ENCODE results near the gene PRKCB. TPM values are rescaled to one million over a fixed set of nuclear protein-coding genes. Genes with fewer than 3 reads are reported as not detected.

Gene PRKCB
- total RNA-seq, 4 donors from 2014 or later, result 7.7 to 40.0 (median 12.2) TPM

- no peak overlapping the region for H3K27ac ChIP-seq
- TF ChIP-seq, protein P1, sequence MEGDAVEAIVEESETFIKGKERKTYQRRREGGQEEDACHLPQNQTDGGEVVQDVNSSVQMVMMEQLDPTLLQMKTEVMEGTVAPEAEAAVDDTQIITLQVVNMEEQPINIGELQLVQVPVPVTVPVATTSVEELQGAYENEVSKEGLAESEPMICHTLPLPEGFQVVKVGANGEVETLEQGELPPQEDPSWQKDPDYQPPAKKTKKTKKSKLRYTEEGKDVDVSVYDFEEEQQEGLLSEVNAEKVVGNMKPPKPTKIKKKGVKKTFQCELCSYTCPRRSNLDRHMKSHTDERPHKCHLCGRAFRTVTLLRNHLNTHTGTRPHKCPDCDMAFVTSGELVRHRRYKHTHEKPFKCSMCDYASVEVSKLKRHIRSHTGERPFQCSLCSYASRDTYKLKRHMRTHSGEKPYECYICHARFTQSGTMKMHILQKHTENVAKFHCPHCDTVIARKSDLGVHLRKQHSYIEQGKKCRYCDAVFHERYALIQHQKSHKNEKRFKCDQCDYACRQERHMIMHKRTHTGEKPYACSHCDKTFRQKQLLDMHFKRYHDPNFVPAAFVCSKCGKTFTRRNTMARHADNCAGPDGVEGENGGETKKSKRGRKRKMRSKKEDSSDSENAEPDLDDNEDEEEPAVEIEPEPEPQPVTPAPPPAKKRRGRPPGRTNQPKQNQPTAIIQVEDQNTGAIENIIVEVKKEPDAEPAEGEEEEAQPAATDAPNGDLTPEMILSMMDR (IDR thresholded peaks at IDR 0.05), result no peak
- no peak for TF ChIP-seq POLR2A (IDR thresholded peaks at IDR 0.05)
- no peak for TF ChIP-seq POLR2AphosphoS5 (IDR thresholded peaks at IDR 0.05)
- TF ChIP-seq EP300 (IDR thresholded peaks at IDR 0.05), result no peak
- 79% methylated on average over 5 of the region's 5 CpGs for WGBS
- no peaks in the 10 kb centered on the region for H3K9me3 ChIP-seq
- H3K4me3 ChIP-seq, result no peak overlapping the region
- no peaks in the 10 kb centered on the region for H3K27me3 ChIP-seq
- DNase-seq (ENCODE audit: low spot score in 2 of 2), result no peak
- H3K4me1 ChIP-seq, result peaks cover 2% of the 10 kb centered on the region
- H3K36me3 ChIP-seq, result no peaks in the 10 kb centered on the region
Measured at GRCh38 chr16:23855010-23855409, 19.2 kb downstream of the PRKCB start.

DNA sequence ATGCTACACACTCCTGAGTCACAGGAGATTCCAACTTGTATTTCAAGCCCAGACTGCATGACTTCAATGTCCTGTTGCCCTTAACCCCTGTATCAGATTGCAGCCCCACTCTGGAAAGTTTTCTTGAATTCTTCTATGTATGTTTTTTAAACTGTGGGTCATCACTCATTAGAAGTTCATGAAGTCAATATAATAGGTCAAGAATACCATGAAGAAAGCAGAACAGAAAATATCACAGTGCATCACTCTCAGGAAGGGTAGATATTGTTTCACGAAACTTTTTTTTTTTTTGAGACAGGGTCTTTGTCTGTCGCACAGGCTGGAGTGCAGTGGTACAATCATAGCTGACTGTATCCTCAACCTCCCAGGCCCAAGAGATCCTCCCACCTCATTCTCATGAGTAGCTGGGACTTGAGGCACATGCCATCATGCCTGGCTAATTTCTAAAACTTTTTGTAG lies 20.5 kb downstream of the PRKCB start:
- DNase-seq (ENCODE audit: low spot score in 2 of 2), result no peak
- TF ChIP-seq POLR2AphosphoS5 (IDR thresholded peaks at IDR 0.05), result no peak
- no peak for TF ChIP-seq POLR2A (IDR thresholded peaks at IDR 0.05)
- TF ChIP-seq, protein P1 (IDR thresholded peaks at IDR 0.05), result no peak
- TF ChIP-seq EP300 (IDR thresholded peaks at IDR 0.05), result no peak
- Histone ChIP-seq H3K27me3 (no peaks in the 10 kb centered on the region), H3K9me3 (no peaks in the 10 kb centered on the region), H3K27ac (no peak overlapping the region), H3K36me3 (no peaks in the 10 kb centered on the region), H3K4me3 (no peak overlapping the region), H3K4me1 (peaks cover 2% of the 10 kb centered on the region)
- WGBS, result 93% methylated on average over 2 of the region's 2 CpGs

DNA sequence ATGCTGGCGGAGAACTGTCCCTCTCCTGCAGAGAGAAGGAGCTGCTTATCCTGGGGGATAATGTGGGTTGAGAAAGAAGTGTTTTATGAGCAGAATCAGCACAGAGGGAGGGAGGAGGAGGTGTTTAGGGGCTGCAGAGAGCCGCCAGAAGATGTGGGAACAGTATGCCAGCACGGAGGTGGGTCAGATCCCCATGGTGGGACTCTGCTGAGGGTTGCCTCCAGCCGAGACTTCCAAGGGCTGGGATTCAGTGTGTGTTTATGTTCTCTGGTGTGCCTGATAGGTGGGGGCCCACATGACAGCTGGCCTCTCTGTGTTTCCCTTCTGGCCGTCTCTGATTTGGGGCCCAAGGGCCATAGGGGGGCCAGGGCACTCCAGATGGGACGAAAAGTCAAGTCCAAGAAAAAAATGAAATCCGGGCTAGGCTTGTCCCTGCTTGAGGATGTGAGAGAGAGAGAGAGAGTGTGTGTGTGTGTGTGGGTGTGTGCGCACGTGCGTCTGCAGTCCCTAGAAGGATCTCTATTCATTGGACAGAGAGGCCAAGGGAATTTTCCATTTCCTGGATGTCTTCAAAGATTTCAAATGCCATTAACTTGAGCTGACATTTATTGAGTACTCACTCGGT lies 21.6 kb downstream of the PRKCB start:
- DNase-seq (ENCODE audit: low spot score in 2 of 2), result no peak
- 23% methylated on average over 11 of the region's 11 CpGs for WGBS
- H3K4me3 ChIP-seq, result no peak overlapping the region
- no peaks in the 10 kb centered on the region for H3K27me3 ChIP-seq
- H3K36me3 ChIP-seq, result no peaks in the 10 kb centered on the region
- TF ChIP-seq POLR2AphosphoS5 (IDR thresholded peaks at IDR 0.05), result no peak
- TF ChIP-seq, protein P1 (IDR thresholded peaks at IDR 0.05), result no peak
- TF ChIP-seq POLR2A (IDR thresholded peaks at IDR 0.05), result no peak
- TF ChIP-seq EP300 (IDR thresholded peaks at IDR 0.05), result no peak
- H3K27ac ChIP-seq, result no peak overlapping the region
- no peaks in the 10 kb centered on the region for H3K9me3 ChIP-seq
- H3K4me1 ChIP-seq, result peaks cover 2% of the 10 kb centered on the region

DNA sequence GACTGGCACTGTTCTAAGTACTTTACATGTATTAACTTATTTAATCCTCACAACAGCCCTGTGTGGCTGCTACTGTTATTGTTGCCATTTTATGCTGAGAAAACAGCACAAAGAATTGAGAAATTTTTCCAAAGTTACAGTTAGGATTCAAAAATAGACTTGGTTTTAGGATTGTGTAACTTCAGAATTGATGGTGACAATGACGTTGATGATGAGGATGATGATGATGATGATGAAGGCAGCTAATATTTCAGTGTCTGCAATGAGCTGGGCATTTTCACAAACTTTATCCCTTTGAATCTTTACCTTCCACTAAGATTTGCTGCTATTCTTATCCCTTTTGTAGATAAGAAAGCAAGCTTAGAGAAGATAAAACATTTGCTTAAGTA lies 22.1 kb downstream of the PRKCB start:
- no peak for DNase-seq (ENCODE audit: low spot score in 2 of 2)
- no peaks in the 10 kb centered on the region for H3K36me3 ChIP-seq
- H3K4me1 ChIP-seq, result peaks cover 2% of the 10 kb centered on the region
- H3K9me3 ChIP-seq, result no peaks in the 10 kb centered on the region
- TF ChIP-seq POLR2A (IDR thresholded peaks at IDR 0.05), result no peak
- WGBS, result 67% methylated on average over 1 of the region's 1 CpG
- no peaks in the 10 kb centered on the region for H3K27me3 ChIP-seq
- H3K27ac ChIP-seq, result no peak overlapping the region
- no peak overlapping the region for H3K4me3 ChIP-seq

DNA sequence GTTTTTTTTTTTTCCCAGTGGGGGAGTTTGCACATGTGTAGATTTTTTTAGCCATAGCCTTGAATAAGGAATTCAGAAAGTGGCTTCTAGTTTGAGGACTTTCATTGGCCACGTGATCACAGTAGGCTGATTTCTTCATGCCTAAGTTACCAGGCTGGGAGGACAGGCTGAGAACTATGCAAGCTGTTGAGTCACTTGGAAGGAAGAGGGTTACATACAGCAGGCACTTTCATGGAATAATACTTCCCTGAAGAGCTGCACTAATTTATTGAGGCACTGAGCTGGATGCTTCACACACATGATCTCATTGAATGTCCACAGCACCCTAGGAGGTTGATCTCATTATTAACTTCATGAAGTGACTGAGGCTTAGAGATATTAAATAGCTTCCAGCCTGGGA lies 22.8 kb downstream of the PRKCB start:
- no peaks in the 10 kb centered on the region for H3K27me3 ChIP-seq
- H3K36me3 ChIP-seq, result no peaks in the 10 kb centered on the region
- no peak overlapping the region for H3K27ac ChIP-seq
- 46% methylated on average over 1 of the region's 1 CpG for WGBS
- H3K4me1 ChIP-seq, result peaks cover 2% of the 10 kb centered on the region
- no peak for DNase-seq (ENCODE audit: low spot score in 2 of 2)
- no peaks in the 10 kb centered on the region for H3K9me3 ChIP-seq
- TF ChIP-seq, protein P1 (IDR thresholded peaks at IDR 0.05), result no peak
- TF ChIP-seq POLR2AphosphoS5 (IDR thresholded peaks at IDR 0.05) (no peak), POLR2A (IDR thresholded peaks at IDR 0.05) (no peak), EP300 (IDR thresholded peaks at IDR 0.05) (no peak)
- H3K4me3 ChIP-seq, result no peak overlapping the region
